NCI-H226 (cell line): ENCODE data around the gene MCEE.
"Not testable (repeated sequence)": the region's sequence is repeated elsewhere in the genome, so short reads cannot be mapped to it uniquely, and the experiment has no call there.

Experiments
- DNase-seq: peaks from one replicate; pipeline ENCODE4 v3.0.0-alpha.2; 2015

The MCEE gene

GRCh38 chr2:71130152-71130904, at the start of gene MCEE, which contains the start of gene MPHOSPH10:
MCEE (minus strand) TSS chr2:71130229; CDS start chr2:71130219, 10 bp downstream.
MPHOSPH10 (plus strand) TSS chr2:71130634; CDS start chr2:71130666, 32 bp downstream.
- peak; percentile 92 for DNase-seq

- DNase-seq: not testable (repeated sequence)
Observed at GRCh38 chr2:71178836-71179235, 48.8 kb upstream of the MCEE start.

- no peak for DNase-seq
Observed at GRCh38 chr2:71174207-71174606, 44.2 kb upstream of the MCEE start.

- no peak for DNase-seq
Observed at GRCh38 chr2:71173096-71173495, 43.1 kb upstream of the MCEE start.

- DNase-seq: no peak
Observed at GRCh38 chr2:71166812-71167211, 36.8 kb upstream of the MCEE start.

GRCh38 chr2:71157124-71157793, 27.2 kb upstream of the MCEE start:
- DNase-seq: no peak

GRCh38 chr2:71156573-71156972, 26.5 kb upstream of the MCEE start:
- DNase-seq: peak; percentile 30

- no peak for DNase-seq
Observed at GRCh38 chr2:71155846-71156245, 25.8 kb upstream of the MCEE start.

- no peak for DNase-seq
Observed at GRCh38 chr2:71154798-71155197, 24.8 kb upstream of the MCEE start.

- DNase-seq: no peak
Observed at GRCh38 chr2:71154279-71154678, 24.2 kb upstream of the MCEE start.

- DNase-seq: no peak
Observed at GRCh38 chr2:71153585-71154224, 23.7 kb upstream of the MCEE start.

GRCh38 chr2:71151620-71152019, 21.6 kb upstream of the MCEE start:
- DNase-seq: no peak

GRCh38 chr2:71150082-71150816, 20.2 kb upstream of the MCEE start:
- no peak for DNase-seq

GRCh38 chr2:71148506-71149063, 18.6 kb upstream of the MCEE start:
- no peak for DNase-seq

GRCh38 chr2:71143782-71144181, 13.8 kb upstream of the MCEE start:
- DNase-seq: no peak

GRCh38 chr2:71136174-71136573, 6.1 kb upstream of the MCEE start:
- DNase-seq: no peak

- DNase-seq: no peak
Observed at GRCh38 chr2:71133603-71134002, 3.6 kb upstream of the MCEE start.

- DNase-seq: not testable (repeated sequence)
Observed at GRCh38 chr2:71131387-71132166, 1.5 kb upstream of the MCEE start.

- DNase-seq: no peak
Observed at GRCh38 chr2:71130905-71131244, 846 bp upstream of the MCEE start.

- peak; percentile 16 for DNase-seq
Observed at GRCh38 chr2:71129902-71130151, 202 bp downstream of the MCEE start.

GRCh38 chr2:71129114-71129901, 721 bp downstream of the MCEE start:
- DNase-seq: no peak

- no peak for DNase-seq
Observed at GRCh38 chr2:71126957-71127356, 3.1 kb downstream of the MCEE start.
